Stimulated activated naive CD4-positive, alpha-beta T cell treated with Interleukin-2 at 50 U/mL for 16 hours (primary cell): ENCODE results near the gene FCRL6.
A peak's percentile ranks its signal among the peaks of the same experiment; 100 is the strongest.

Source experiments
- DNase-seq: peaks from one replicate; lab custom pipeline; 2025; lab: John Stamatoyannopoulos, UW

Gene FCRL6

DNA sequence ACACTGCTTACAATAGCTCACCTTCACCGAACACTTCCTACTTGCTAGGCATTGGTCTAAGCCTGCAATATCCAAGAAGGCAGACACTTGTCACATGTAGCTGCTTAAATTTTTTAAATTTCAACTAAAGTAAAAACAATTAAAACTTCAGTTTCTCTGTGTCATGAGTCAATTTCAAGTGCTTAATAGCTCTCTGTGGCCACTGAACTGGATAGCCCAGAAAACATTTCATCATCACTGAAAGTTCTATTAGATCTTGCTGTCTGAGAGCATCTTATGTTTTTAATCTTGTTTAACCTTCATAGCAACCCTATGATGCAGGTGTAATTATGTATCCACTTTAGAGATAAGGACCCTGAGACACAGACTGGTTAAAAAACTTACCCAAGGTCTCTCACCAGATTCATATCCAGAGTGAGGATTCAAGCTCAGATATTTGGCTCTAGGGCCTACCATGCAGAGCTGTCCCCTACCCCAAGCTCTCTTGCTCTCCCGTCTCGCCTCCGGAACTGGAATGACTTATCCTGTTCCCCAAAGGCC lies 2.6 kb upstream of the FCRL6 start:
- no peak for DNase-seq

DNA sequence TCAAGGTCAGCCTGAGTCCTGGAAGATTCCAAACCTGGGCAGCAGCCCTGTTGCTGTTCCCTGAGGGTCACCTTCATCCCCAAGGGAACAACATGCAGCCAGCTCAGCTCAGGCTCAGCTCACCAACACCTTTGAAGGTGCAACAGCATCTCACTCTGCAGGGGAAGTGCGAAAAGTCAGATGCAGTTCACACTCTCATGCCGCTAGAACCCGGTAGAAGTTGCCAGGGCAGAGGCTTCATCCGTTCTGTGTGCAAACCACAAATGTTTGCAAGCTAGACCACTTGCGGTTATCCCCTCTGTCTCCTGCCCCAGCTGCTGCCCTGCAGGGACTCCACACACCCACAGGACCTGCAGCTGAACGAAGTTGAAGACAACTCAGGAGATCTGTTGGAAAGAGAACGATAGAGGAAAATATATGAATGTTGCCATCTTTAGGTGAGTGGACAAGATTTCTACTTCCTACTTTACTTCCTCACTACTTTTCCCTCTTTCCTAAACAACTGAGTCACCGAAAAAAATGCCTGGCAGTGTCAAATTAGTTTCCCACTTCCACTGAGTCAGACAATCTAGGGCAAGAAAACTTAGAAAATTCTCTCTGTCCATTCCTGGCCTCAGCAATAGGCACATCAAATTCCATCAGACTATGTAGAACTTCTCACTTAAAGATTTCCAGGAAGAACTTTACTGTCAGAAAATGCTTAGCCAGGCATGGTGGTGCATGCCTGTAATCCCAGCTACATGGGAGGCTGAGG lies 1.8 kb upstream of the FCRL6 start:
- no peak for DNase-seq

DNA sequence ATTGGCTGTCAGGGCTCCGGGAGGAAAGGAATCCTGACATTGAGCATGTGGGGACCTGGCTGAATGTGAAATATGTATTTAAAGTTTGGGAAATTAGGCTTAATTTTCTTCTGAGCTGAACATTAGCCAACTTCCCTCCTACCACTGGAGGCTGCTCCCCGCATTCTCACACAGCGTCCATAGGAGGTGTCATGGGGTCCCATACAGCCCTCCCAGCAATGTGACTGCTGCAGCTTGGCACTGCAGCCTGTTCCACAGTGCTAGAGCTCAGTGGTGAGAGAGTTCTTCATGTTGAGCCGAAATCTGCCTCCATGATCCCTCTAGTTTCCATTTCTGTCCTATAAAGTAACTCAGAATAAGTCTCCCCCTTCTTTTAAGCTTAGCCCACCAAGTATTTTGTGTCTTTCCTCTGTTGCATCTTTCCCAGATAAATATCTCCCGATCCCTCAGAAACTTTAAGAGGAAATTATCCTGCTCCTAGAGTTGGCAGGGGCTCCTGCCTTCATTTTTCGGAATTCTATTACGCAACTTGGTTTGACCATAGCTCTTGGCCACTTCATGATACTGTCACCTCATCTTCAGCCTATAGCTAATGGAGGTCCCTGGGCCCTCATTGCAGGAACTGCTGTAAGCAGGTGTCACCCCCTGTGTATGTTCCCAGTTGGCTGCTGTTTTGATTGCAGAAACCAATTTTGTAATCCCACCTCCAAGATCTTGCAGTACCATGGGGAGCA lies 2.0 kb downstream of the FCRL6 start:
- DNase-seq = no peak

DNA sequence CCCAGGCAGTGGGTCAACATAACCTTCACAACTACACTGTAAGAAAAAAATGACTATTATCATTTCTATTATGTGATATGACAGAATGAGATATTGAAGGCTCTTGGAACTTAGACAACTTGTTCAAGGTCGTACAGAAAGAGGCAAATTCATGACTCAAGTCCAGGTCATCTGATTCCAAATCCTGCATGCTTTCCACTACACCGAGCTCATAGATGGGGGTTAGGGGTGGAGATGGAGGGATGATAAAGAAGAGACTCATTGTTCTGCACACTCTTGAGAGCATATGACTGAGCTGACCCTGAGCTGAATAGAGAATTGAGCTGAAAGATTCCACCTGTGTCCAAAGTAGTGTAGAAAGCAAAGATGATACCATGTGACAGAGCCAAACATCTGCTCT lies 2.8 kb downstream of the FCRL6 start:
- no peak for DNase-seq

DNA sequence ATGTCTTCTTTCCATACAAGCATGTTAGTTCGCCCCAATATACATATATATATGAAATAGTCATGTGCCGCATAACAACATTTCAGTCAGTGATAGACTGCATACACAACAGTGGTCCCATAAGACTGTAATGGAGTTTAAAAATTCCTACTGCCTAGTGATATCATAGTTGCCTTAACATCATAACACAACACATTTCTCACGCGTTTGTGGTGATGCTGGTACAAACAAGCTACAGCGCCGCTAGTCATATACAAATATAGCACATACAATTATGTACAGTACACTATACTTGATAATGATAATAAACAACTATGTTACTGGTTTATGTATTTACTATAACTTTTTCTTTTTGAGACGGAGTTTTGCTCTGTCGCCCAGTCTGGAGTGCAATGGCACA lies 13.8 kb downstream of the FCRL6 start:
- DNase-seq = no peak

DNA sequence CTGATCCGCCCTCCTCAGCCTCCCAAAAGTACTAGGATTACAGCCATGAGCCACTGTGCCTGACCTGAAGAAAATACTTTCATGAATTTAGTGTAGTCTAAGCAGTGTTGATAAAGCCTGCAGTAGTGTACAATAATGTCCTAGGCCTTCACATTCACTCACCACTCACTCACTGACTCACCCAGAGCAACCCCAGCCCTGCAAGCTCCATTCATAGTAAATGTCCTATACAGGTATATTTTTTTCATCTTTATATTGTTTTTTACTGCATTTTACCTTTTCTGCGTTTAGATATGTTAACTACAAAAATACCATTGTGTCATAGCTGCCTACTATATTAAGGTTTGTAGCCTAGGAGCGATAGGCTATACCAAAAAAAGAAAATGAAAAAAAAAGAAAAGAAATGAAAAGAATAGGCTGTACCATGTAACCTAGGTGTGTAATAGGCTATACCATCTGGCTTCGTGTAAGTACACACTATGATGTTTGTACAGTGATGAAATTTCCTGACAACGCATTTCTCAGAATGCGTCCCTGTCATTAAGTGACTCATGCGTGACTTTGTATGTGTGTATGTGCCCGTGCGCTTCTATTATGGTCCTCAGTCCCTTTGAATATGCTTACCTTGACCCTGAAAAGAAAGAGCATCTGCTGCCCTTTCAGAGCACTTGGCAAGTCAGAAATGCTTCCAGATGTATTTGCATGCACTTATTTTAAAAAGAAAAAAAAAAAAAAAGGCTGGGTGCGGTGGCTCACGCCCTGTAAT lies 15.3 kb downstream of the FCRL6 start:
- no peak for DNase-seq

DNA sequence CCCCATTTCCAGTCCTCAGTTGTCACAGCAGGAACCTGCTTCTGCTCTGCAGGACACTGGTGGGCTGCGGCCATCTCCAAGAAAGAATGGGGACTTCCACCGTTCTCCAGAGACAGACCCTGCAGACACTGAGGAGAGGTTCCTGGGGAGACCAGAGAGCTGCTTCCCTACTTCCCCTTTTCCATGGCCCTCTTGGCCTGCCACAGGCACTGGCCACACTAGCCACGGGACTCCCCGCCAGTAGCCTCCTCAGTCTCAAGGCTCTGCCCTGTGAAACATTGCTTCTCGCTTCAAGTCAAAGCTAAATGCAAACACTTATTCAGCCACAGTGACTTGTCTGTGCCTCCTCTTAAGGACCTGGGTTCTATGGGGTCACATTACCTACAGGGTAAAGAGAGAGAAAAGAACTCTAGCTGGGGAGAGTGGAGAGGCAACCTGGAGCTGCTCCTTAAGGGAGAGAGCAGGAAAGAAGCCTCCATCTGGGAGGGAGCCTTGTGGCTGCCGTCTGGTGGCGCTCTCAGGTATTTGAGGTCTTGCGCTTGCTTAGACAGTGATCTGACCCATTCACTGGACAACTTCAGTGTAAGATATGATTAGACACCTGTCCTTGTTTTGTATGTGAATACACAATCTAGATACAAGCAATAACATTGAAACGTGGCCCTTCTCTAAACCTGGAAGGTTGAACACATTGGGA lies 19.2 kb downstream of the FCRL6 start:
- no peak for DNase-seq

DNA sequence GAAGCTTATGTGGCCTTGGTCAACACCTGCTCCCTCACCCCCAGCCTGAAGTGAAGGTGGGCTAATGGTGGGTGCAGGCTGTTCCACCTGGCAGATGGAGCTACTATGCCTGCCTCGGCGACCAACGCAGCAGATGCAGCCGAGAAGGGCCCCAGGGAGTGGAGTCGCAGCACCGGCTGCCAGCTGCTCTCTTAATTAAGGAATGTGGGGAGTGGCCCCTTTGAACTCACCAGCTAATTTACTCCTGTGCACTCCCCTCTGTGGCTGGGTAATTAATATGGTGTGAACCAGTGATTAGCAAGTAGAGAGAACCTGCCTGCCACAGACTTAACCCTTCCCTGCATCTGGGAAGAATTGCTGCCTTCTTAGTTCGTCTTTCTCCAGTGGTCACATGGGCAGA lies 21.2 kb downstream of the FCRL6 start:
- no peak for DNase-seq

DNA sequence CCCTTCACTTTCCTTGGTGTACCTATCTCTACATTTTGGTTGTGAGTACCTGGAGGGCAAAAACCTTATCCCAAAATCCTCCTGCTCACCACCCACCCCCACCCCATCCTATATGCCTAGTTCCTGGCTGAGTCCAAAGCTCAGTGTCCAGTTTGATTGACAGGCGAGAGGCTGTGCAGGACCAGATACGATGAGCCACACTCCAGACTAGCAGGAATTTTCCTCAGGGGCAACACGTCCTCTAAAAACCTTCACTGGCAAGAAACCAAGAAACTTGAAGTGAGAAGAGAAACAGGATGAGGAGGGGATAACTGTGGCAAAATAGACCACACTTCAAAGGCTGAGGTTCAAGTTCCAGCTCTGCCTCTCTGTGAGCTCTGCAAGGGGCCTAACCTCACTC lies 23.4 kb downstream of the FCRL6 start:
- no peak for DNase-seq

DNA sequence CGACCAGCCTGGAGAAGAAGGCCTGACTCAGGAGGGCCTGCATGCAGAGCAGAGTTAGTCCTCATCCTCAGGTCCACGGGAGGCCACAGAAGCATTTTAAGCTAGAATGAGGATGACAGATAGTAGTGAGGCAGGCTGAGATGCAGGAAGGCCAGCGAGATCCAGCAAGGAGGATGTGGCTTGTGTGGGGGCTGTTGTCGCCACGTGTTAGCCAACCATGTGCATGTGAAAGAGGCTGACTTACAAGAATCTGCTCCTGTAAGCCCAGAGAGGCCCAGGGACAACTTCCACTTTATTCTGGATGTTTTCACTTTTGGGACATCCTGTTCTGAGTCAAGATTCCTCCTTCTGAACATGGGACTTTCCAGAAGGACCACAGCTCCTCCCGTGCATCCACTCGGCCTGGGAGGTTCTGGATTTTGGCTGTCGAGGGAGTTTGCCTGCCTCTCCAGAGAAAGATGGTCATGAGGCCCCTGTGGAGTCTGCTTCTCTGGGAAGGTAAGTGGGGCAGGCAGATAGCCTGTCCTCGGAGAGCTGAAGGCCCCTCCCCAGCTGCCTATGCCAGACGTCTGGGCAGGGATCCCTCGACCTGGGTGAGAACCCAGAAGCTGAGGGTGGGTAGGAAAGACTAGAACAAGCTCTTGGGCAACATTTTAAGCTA lies 24.4 kb downstream of the FCRL6 start, which contains the start of gene SLAMF8:
Gene SLAMF8 (plus strand): TSS at position 433 of the 661 bp plus-strand sequence. CDS start 26 bp downstream, at position 459.
- DNase-seq = peak; percentile 43

DNA sequence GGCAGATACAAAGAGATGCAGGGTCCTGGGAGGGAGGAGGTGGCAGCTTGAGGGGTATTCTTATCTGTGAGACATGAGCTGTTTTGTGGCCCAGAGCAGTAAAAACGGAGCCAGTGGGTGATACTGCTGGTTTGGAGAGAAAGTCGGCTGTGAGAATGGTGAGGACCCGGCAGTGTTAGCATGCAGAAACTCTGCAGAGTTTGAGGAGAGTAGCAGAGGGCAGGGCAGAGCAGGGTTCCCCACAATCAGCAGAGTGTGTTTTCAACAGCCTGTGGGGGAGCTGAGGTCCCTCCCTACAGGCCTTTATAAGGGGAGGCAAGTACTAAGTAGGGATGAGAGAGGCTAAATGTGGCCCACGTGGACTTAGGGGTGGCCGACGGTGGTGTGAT lies 24.9 kb downstream of the FCRL6 start:
- no peak for DNase-seq

DNA sequence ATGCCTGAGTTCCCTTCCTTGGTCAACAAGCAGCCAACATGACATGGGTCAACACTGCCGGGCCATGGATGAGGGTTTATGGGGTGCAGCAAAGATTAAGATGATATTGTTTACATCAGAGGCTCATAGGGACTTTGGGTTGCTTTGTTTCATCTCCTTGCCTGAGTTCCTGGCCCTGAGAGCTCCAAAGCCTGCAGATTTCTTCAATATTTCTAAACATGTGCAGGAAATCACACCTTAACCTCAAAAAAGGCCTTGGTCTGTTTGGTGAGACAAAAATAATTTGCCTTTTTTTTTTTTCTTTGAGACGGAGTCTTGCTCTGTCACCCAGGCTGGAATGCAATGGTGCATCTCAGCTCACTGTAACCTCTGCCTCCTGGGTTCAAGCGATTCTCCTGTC lies 25.4 kb downstream of the FCRL6 start:
- no peak for DNase-seq

DNA sequence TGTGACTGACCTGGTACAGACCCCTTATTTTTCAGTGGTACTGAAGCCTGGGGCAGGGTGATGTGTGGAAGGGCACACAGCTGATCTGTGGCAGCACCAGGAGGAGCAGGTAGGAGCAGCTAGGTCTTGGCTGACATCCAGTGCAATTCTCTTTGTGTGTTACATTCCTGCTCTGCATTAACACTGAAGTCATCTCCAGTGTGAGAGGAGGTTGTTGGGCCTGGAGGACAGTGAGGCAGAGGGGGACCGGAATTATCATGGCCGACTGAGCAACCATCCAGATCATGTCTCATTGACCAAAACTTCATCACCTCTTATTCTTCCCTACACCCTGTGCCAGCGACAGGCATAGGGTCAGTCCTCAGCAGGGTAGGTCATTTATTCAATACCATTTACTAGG lies 26.0 kb downstream of the FCRL6 start:
- no peak for DNase-seq

DNA sequence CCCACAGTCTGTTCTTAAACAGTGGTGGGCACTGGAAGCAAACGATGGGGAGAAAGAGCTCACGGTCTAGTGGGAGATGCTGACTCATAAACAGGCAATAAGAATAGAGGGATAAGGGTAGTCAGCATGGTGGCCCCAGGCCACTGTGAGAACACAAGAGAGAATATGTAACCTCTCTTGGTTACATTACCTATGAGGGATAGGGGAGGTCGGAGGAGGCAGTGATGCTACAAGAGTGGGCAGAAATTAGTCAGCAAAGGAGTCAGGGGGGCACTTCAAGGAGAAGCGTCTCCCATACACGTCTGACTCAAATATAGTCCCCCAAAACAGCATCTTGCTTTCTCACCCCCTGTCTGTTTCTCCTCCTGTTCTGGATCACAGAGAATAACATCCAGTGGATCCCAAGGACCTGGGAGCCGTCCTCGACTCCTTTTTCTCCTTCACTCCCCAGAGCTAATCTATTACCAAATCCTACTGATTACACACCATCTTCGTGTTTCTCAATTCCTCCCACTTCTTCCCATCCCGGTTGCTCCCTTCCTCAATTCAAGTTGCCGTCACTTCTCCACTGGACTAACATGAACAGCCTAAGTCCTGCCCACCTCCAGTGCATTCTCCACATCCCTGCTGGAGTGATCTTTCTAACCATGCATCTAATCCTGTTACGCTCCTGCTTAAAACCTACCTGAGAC lies 26.6 kb downstream of the FCRL6 start:
- DNase-seq = no peak

DNA sequence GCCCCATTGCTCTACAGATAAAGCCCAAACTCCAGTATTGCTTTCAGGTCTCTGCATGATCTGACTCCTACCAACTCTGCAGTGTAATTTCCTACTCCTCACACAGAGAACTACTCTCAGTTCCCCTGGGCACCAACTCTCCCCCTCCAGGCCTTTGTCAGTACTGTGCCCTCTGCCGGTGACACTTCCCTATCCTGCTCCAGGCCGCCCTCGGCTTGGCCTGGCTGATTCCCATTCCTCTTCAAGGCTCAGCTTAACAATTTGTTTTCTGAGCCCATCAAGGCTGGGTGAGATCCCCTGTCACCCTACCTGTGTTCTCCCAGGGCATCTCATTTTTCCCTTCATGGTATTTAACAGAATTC lies 27.1 kb downstream of the FCRL6 start:
- DNase-seq = no peak

DNA sequence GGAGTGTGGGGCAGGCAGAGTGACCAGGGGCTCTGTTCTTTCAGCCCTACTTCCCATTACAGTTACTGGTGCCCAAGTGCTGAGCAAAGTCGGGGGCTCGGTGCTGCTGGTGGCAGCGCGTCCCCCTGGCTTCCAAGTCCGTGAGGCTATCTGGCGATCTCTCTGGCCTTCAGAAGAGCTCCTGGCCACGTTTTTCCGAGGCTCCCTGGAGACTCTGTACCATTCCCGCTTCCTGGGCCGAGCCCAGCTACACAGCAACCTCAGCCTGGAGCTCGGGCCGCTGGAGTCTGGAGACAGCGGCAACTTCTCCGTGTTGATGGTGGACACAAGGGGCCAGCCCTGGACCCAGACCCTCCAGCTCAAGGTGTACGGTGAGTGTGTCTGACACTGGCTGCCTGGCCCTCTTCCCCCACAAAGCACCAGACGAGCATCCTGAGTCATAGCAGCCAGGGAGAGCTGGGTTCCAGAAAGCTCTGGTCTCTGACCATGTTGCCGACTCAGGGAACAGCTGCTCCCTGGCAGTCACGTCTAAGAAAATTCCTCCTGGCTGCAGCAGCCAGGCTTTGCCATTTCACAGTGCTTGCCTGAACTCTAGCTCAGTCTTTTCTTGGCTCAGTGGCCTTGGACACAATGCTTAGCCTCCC lies 27.8 kb downstream of the FCRL6 start:
- no peak for DNase-seq

DNA sequence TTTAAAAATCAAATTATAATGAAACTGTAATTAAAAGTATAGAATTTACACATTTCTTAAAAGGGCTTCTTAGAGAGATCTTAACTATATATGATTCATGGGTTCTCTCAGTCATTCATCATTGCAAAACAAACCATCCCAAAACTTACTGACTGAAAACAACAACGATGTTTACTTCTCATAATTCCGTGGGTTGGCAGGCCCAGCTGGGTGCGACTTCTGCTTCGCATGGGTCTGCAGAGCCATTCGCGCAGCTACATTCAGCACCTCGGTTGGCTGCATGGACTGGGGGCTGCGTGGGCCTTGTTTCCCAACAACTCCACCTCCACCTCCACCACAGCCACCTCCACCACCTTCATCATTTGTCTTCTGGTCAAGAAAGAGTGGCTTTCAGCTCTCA lies 28.6 kb downstream of the FCRL6 start:
- no peak for DNase-seq

DNA sequence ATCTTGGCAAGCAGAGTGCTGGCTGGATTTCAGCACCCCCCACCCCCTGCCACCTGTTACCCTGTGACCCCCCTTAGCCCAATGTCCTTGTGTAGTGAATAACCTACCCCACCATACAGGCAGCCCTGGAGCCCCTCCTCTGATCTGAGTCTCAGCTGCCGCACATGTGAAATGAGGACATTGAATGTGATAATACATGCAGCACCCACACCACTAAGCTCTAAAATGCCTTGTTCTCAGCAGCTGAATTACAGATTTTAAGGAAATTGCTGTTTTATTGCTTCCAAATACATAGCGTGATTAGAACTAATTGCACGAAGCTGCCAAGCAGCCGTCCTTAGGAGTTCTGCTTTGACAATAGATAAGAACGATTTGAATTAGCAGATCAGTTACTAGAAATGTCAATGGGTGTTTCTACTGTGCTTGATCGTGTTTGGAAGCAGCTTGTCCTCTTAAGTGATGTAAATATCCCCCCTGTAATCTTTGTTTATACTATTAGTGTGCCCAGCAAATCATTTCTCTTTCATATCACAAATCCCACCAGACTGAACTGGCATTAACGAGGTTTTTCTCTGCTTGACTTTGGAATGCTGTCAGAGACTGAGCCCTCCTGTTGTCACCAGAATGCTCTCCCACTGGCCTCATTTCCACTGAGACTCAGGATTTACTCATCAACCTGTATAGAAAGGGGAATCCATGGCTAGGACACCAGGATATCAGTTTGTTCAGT lies 29.4 kb downstream of the FCRL6 start:
- no peak for DNase-seq

DNA sequence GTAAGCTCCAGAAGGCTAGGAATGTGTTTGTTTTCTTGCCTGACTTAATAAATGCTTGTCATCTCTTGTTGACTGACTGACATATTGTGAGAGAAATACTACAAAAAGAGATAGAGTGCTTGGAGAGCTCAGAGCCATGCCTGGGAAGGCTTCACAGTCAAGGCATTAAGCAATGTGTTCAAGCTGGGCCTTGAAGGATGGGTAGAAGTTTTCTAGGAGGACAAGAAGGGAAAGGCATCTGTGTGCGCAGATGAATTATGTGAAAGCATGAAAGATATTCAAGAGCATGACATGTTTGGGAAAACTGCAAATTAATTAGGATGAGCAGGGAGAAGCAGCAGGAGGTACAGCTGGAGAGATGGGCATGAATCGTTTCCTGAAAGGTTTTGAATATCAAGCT lies 30.1 kb downstream of the FCRL6 start:
- no peak for DNase-seq

DNA sequence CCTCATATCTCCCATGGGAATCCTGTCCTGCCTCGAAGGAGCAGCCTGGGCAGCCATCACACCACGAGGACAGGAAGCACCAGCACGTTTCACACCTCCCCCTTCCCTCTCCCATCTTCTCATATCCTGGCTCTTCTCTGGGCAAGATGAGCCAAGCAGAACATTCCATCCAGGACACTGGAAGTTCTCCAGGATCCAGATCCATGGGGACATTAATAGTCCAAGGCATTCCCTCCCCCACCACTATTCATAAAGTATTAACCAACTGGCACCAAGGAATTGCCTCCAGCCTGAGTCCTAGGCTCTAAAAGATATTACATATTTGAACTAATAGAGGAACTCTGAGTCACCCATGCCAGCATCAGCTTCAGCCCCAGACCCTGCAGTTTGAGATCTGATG lies 33.2 kb downstream of the FCRL6 start:
- no peak for DNase-seq
